GM18519 (cell line): ENCODE data around the gene NPAS3.

Experiments
- ATAC-seq: cut with Tn5 transposase; IDR thresholded peaks from one replicate; pipeline ENCODE4 v1.9.1; 2021; ENCODE audit warnings: mild to moderate bottlenecking, moderate library complexity; ENCODE audit not compliant: unreplicated experiment, low FRiP score

Gene NPAS3

DNA sequence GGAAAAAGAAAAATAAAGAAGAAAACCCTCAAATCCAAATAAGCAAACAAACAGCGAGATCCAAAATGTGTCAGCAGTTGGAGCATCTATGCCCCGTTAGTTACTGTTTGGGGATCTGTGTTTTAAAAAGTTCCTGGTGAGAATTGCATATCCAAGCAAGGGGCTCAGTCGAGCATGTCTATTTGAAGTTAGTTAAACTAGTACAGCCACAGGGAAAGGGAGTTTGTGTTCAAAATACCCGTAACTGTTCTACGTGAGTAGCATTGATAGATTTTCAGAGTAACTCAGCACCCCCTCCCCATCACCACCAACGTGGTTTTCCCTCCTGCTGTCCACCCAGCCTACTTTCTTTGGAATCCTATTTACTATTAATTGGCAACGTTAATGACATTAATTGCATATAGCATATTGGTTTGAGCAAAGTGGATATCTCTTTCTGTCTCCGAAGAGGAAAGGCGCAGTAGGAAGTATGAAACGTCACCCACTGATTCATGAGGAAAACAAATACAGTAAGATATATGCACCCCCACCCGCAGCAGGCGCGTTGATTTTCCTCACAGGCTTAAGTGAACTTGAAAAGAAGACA lies 1.5 kb downstream of the NPAS3 start:
- ATAC-seq, result no peak

DNA sequence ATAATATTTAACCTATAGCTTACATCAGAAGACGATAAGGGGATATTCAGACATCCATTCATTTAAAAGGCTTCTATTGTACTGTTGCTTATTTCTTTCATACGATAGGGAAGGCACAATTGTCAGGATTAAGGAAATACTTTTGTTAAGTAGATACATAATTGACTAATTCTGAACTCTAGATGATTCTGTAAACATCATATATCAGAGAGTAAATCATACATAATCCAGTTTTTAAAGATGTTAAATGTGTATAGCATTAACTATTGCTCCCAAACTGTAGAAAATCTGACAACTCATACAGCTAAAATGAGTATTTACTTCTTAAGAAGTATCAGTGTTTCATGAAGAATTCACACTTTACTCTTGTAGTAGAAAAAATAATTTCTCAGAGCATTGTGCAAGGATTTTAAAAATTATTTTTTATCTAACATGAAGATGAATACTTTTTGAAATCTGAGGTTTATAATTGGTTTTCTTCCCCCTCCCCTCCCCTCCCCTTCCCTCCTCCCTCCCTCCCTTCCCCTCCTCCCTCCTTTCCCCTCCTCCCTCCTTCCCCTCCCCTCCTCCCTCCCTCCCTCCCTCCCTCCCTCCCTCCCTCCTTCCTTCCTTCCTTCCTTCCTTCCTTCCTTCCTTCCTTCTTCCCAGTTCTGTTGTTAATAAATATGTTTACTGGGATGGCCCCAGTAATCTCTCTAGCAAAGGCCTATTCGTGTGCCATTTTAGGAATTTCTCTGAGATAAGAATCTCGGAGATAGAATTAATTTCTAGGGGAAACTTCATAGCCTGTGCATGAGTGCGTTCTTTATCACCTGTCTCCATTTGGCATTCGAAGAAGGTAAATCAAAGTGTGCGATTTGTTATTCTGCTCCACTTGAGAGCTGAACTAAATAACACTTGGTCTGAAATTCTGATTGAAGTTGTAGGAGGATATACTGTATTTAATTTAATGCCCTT lies 2.3 kb downstream of the NPAS3 start:
- no peak for ATAC-seq

DNA sequence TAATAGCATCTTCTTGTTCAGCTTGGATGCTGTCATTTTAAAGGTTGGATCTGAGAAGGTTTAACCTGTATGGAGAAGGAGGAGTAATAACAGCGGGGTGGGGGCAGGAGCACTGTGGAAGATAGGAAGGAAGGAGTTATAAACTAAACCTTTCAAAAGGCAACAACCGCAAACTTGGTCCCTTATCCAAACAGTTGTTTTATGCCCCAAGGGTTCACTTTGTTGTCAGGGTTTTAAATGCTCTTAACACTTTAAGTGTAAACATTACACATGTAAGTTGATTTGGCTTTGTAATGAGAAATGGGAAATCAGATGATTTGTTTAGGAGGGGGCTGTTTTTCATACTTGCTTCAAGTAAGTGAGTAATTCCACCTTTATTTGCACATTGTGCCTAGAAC lies 3.0 kb downstream of the NPAS3 start:
- ATAC-seq, result no peak

DNA sequence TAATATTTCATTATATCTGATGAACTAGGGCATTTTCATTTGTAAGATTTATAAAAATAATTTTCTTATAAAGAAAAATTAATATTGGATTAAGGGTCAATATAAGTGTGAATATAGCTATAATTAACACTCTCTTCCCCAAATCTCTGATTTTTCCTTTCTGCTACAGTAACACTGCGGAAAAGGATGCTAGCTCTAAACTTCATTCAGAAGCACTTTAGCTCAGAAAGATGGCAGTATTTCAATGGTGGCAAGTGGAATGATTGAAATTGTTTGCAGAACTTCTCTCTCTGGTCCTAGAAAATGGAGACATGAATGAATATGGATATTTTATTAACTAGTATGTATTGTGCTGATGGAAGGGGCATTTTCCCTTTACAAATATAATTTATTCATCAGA lies 8.4 kb downstream of the NPAS3 start:
- ATAC-seq, result no peak

DNA sequence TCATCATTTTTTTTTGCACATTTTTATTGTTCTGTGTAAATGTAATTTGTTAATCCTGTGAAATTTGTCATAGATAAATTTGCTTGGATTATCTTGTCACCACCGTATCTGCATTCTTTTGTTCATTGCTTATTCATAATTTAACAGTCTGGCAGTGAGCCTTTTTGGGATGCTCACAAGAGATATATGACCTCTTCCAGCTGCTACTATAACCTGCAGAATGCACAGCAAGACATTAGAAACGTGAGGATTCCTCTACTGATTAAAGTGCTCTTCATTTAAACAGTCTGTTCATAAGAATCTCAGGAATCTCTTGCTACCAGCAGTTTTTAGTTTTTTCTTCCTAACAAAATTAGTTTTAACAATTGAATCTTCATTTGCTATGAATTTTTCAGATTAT lies 9.1 kb downstream of the NPAS3 start:
- ATAC-seq, result no peak

DNA sequence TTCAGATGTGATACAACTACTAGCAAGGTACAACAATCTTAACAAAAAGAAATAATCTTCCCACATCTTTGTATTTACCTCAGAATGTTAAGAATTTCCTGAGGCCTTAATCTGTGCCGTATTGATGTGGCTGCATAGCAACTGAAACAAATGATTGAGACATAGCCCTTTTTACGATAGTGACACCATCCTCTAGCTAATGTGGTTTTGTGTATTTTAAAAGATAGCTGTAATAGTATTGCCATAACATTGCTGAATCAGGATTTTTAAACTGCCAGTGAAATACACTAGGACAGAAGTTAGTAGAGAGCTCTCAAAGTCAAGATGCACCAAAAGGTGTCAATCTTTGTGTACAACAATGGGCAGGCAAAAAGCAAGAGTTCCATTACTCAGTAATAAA lies 11.9 kb downstream of the NPAS3 start:
- ATAC-seq, result no peak

DNA sequence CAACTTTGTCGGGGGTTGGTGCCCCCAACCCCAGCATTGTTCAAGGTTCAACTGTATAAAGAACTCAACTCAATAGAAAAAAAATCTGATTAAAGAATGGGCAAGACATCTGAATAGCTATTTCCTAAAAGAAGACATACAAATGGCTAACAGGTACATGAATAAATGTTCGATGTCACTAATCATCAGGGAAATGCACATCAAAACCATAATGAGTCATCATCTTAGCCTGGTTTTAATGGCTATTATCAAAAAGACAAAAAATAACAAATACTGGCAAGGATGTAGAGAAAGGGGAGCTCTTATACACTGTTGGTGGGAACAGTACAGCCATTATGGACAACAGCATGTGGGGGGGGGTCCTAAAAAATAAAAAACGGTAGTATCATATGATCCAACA lies 28.7 kb downstream of the NPAS3 start:
- ATAC-seq, result no peak

DNA sequence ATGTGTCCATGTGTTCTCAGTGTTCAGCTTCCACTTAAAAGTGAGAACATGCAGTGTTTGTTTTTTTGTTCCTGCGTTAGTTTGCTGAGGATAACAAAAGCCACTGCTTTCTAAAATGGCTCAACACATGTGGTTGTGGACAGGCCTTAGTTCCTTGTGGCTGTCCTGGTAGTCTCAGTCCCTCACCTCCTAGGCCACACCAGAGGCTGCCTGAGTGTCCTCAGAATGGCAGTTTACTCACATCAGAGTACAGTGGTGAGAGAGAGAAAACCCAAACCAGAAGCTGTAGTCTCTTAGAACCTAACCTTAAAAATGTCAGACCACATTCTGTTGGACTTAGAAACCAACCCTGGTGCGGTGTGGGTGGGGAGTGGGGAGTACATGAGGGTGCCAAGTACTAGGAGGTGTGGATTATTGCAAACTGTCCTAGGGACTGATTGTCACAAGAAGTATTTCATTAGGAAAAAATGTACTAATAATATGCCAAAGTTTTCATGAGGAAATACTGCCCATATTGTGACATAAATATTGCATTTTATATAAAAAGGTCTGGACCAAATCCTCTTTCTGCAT lies 30.4 kb downstream of the NPAS3 start:
- no peak for ATAC-seq

DNA sequence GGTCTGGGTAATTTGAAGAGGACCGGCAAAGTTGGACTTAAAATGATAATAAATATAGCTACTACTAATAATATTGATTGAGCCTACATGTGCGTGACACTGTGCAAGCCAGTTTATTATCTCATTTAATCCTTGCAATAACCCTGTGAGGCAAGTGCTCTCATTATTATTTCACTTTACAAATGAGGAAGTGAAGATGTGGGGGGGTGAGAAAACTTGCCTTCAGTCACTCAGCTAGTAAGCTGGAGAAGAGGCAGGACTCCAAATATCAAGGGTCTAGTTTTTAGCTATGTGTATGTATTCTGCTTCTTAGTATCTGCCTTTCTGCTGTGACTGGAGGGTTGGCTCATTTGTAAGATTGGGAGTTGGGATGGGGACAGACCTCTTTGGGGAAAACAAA lies 39.2 kb downstream of the NPAS3 start:
- ATAC-seq, result no peak

DNA sequence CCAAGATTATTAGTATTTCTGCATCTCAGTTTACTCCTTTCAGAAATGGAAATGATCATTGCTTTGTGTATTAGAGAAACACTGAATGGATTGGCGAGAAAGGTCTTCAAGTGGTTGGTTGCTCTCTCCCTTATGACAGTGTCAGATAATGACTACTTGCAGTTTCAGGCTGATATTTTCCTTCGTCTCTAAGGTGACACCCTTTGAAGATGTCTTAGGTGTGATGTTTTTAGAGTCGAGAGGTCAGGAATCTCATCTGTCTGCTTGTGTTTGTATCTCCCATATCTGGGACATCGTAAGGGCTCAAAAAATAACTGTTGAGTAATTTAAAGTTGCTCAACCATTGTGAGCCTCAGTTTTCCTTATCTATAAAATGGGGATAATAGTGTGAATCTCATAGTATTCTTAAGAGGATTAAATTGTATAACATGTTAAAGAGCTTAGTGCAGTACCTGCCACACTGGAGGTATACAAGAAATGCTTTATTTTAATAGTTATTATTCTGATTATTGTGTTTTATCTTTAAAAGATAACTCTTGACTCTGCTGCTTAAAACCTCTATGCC lies 40.1 kb downstream of the NPAS3 start:
- ATAC-seq, result no peak

DNA sequence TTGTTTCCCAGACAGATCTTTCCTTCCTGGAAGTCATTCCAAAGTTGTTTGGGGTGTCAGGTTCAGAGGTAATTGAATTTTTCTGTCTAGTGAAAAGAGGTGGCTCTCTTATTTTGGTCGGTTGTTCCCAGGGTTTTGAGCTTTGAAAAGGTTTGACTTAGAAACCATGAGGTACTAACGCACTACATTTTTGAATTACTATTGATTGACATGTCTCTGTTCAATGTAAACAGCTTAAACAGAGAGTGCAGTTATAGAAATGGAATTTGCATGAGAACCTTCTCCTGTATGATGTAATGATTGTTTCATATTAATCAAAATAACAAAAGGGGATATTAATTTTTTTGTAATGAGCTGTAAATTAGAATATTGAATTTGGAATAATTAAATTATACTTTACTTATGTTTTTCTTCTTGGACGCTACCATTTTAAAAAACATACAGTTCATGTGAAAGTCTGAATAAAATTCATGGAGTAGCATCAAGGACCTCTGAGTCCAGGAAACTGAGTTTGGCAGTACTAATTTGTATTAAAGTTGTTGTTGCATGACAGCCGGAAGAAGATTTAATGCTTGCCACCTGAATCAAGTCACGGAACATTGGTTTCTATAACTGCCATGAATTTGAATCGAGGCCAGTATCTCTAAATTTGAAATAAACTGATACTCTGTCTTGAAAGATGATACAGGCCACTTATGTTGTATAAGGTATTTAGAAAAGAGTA lies 41.7 kb downstream of the NPAS3 start:
- ATAC-seq, result no peak

DNA sequence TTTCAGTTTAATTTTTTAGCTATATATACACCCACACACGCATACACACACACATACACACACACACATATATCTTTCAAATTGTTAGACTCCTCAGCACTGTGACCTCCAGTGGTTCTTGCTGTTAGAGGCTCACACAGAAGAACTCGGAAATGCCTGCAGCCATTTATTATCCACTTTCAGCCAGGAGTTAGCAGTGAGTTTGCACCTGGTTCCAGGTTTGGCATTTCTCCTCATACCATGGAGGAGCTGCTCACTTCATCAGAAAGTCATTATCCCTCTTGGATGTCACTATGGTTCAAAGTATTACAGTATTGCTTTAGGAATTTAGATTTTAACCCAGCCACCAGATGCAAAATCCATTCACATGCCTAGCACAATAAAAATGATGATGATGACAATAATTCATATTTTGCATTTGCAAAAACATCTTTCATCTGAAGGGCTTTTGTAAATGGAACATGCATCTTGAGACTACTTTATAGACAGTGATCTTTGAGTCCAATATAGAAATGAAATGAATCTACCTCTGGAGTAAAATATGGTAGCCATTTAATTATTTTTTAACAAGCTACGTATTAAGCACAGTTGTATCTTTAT lies 42.3 kb downstream of the NPAS3 start:
- ATAC-seq, result no peak

DNA sequence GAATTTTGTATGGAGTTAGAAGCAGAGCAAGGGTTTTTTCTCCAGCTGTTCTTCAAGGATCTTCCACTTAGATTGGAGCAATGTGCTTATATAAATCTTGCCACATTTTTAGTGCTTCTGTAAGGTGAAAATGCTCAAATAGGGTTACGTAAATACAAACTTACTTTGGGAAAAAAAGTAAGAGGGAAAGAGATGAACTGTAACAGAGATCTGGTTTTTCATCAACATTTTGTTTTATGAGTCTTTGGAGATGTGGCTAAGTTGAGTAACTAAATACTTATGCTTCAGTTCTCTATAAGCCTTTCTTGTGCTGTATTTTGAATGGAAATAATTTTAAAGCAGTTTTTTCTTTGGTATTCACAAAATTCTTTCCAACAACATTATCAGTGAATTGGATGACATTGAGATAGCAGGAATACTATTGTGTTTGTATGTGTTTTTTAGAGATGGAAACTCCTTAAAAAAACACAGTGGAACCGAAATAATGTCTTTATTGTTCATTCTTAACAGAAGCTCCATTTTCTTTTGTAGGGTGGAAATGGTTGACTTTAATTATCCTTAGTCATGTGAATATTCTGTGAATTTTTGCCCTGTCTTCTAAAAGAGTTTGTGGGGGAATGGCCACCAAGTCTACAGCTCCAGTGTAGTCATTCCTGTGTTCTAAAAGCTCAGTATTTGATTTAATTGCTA lies 45.7 kb downstream of the NPAS3 start:
- ATAC-seq, result no peak

DNA sequence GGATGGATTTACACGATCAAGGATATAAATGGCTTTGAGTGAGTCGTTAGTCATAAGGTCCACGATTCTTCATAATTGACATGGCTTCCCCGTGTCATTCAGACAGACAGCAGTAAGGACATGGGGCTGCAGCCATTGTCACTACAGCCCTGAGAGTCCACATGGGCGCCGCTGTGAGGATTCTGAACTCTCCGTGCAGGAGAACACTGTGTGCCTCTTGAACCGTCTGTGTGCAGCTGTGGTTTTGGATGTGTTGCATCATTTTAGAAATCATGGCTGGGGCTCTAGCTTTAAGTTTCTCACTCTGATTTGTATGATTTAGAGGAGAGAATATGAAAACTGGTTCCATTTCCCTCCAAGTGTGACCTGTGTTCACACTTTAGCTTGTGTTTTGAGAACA lies 47.2 kb downstream of the NPAS3 start:
- ATAC-seq, result no peak

DNA sequence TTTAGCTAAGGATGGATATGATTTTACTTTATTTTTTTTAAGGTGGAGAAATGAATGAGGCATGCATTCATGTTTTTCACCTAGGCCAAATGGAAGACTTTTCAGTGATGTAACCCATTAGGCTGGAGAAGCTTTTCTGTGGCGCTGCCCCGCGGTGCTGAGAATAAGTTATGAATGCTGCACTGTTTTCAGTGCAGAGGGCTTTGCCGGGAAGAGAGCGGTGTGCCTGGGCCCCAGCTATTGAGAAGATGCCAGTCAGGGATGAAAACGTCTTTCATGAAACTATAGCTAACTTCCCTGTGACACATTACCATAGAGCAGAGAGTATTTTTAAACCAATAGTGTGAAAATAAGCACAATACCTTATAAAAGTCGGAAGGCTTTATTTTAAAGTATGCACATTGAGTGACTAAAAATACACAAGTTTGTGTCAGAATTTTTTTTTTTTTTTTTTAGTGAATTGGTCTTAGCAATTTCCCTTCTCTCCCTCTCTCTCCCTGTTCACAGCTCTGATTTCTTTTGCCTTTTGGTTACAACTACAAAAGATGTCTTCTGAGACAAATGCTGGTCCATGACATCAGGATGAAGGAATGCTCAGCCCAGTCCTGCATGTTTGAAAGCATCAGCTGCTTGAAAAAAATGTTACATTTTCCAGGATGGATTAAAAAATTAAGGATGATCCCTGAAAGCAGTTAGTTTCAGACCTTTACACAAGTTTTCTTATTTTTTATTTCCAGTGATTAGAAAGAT lies 48.3 kb downstream of the NPAS3 start:
- no peak for ATAC-seq

DNA sequence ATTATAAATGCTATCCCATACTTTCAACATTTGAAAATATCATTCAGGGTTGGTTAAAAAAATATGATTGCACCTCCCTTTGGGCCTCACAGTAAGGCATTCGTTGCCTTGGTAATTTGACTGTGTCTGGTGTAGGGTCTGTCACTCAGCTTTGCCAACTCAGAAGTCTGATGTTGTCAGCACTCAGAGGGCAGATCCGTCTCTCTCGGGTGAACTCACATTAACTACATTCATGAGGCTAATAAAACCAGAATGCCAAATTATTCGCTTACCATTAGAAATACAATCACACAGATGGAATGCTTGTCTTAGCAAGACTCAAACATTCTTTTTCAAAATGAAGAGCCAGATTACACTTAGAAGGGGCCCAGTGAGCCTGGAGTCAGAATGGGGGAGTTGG lies 53.0 kb downstream of the NPAS3 start:
- ATAC-seq, result no peak

DNA sequence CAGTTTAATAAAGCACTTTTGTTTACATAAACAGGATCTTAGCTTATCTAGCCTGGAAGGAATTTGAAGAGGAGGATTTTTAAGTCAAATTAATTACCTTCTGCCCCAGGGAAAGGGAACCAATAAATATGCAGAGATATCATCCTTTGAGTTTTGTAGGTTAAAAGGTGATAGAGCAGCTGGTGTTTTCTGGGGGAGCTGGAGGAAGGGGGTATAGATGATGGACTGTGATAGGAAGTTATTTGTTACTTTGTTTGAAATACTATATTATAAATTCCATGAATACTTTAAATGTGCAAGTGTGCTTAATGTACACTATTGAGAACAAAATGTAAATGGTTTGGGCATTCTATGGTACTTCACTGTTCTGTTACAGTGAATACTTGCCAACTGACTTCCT lies 55.2 kb downstream of the NPAS3 start:
- ATAC-seq, result no peak

DNA sequence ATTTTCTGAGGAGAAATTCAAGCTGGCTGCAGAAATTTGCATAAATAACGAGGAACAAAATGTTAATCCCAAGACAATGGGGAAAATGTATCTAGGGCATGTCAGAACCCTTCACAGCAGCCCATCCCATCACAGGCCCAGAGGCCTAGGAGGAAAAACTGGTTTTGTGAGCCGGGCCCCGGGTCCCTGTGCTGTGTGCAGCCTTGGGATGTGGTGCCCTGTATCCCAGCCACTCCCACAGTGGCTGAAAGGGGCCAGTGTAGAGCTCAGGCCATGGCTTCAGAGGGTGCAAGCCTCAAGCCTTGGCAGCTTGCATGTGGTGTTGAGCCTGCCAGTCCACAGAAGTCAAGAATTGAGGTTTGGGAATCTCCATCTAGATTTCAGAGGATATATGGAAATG lies 57.7 kb downstream of the NPAS3 start:
- no peak for ATAC-seq

DNA sequence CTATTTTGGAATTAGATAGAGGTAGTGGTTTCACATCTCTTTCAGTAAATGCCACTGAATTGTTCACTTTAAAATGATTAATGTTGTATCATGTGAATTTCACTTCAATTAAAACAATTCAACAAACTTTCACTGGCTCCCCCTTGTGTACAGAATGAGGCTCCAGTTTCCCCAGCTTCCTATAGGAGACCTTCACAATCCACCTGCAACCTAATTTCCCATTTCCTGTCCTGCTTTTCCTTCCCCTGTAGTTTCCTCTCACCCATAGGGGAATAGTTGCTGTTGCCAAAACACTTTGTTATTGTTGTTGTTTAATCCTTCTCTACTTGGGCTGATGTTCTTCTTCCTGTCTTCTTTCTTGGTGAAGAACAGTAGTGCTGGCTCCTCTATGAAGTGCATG lies 59.8 kb downstream of the NPAS3 start:
- ATAC-seq, result no peak
